H1 (cell line): ENCODE data around the gene ZFP36L2.

ENCODE experiments used
- EP300 ChIP-seq, 2 experiments: IDR thresholded peaks; 1 replicate in 1 of 2; 2 replicates in 1 of 2; pipeline ENCODE4 v1.6.1; 2011 to 2012; ENCODE audit warnings: low read depth in 2 of 2, low read length in 2 of 2, mild to moderate bottlenecking in 2 of 2, borderline replicate concordance in 1 of 2, inconsistent platforms in 1 of 2, moderate library complexity in 1 of 2
- EZH2 ChIP-seq: fragments of 200-600 bp; sonication (generic); IDR thresholded peaks from 2 replicates; pipeline ENCODE4 v1.7.1; 2012; ENCODE audit warnings: low read depth, mild to moderate bottlenecking, moderate library complexity, low read length, inconsistent platforms; ENCODE audit not compliant: severe bottlenecking
- JUND ChIP-seq: IDR thresholded peaks from 2 replicates; pipeline ENCODE4 v1.6.1; 2011; ENCODE audit warnings: mild to moderate bottlenecking, improper control_type of control experiment, low read length
- POLR2A ChIP-seq, 2 experiments: IDR thresholded peaks; 1 replicate in 1 of 2; 2 replicates in 1 of 2; pipeline ENCODE4 v1.6.1; 2011; ENCODE audit warnings: low read depth in 2 of 2, low read length in 2 of 2, mild to moderate bottlenecking in 2 of 2; ENCODE audit errors: control extremely low read depth in 1 of 2
- RAD21 ChIP-seq, 2 experiments: IDR thresholded peaks in 1 of 2; conservative IDR thresholded peaks in 1 of 2; 2 replicates each; pipeline ENCODE4 v1.6.1; 2011; ENCODE audit warnings: low read depth in 2 of 2, low read length in 2 of 2, improper control_type of control experiment in 1 of 2, inconsistent platforms in 1 of 2, mild to moderate bottlenecking in 1 of 2, moderate library complexity in 1 of 2
- RNF2 ChIP-seq: fragments of 200-900, 300-1000 bp; sonication (generic); IDR thresholded peaks from 2 replicates; pipeline ENCODE4 v1.7.1; 2016; ENCODE audit warnings: borderline replicate concordance, low read depth, mild to moderate bottlenecking, antibody characterized with exemption, low read length; ENCODE audit not compliant: poor library complexity, severe bottlenecking; ENCODE audit errors: missing control alignments
- SAP30 ChIP-seq: fragments of 300-600 bp; sonication (generic); IDR thresholded peaks from 2 replicates; pipeline ENCODE4 v1.7.1; 2012; ENCODE audit warnings: low read length, moderate library complexity, mild to moderate bottlenecking, inconsistent platforms; ENCODE audit not compliant: insufficient read depth, insufficient replicate concordance
- TF ChIP-seq, protein P1 (sequence below), 3 experiments: IDR thresholded peaks; 1 replicate in 2 of 3; 2 replicates in 1 of 3; pipeline versions ENCODE4 v1.5.1 to v1.6.1; 2011; ENCODE audit warnings: low read length in 3 of 3, mild to moderate bottlenecking in 3 of 3, inconsistent platforms in 2 of 3, low read depth in 1 of 3, moderate library complexity in 1 of 3; ENCODE audit not compliant: insufficient read depth in 1 of 3; ENCODE audit errors: control extremely low read depth in 1 of 3
- TF ChIP-seq, protein P2 (sequence below): IDR thresholded peaks from 2 replicates; pipeline ENCODE4 v1.6.1; 2011; ENCODE audit warnings: low read length, improper control_type of control experiment

DNA sequence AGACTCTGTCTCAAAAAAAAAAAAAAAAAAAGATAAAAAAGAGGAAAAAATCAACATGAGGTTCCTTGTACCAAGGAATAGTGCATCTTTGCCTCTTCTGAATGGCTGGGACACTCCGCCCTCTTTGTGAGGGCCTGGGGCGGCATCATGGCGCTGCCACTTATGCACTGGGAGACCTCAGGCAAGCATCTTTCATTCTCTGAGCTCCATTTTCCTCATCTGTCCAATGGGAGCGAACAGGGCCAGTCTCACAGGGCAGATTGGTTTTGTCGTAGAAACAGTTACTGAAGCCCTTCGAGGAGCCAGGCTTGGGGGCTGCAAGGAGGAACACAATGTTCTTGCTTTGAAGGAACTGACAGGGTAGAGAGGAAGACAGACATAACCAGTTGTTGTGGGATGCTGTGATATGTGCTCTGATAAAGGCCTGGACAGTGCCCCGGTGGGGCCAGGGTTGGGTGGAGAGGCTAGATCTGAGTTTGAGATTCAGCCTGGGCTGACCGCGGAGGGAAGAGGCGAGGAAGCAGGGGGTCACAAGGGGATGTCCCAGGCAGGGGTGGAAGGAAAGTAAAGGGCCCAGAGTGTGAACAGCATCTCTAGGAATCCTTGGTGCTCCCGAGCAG is 14.1 kb downstream of the ZFP36L2 start:
- TF ChIP-seq SAP30 (no peak), EP300 (IDR thresholded peaks at IDR 0.05; ENCODE audit: borderline replicate concordance in 1 of 2, low read depth in 2 of 2, low read length in 2 of 2) (no peak), JUND (no peak), EZH2 (no peak), RNF2 (no peak), RAD21 (IDR thresholded peaks at IDR 0.05 in 1 of 2, conservative IDR thresholded peaks at IDR 0.05 in 1 of 2; ENCODE audit: low read depth in 2 of 2, low read length in 2 of 2) (no peak), POLR2A (IDR thresholded peaks at IDR 0.05; ENCODE audit: control extremely low read depth in 1 of 2, low read depth in 2 of 2, low read length in 2 of 2) (no peak)
- TF ChIP-seq, protein P1, sequence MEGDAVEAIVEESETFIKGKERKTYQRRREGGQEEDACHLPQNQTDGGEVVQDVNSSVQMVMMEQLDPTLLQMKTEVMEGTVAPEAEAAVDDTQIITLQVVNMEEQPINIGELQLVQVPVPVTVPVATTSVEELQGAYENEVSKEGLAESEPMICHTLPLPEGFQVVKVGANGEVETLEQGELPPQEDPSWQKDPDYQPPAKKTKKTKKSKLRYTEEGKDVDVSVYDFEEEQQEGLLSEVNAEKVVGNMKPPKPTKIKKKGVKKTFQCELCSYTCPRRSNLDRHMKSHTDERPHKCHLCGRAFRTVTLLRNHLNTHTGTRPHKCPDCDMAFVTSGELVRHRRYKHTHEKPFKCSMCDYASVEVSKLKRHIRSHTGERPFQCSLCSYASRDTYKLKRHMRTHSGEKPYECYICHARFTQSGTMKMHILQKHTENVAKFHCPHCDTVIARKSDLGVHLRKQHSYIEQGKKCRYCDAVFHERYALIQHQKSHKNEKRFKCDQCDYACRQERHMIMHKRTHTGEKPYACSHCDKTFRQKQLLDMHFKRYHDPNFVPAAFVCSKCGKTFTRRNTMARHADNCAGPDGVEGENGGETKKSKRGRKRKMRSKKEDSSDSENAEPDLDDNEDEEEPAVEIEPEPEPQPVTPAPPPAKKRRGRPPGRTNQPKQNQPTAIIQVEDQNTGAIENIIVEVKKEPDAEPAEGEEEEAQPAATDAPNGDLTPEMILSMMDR (IDR thresholded peaks at IDR 0.05; ENCODE audit: control extremely low read depth in 1 of 3, insufficient read depth in 1 of 3, low read depth in 1 of 3, low read length in 3 of 3): no peak
- TF ChIP-seq, protein P2, sequence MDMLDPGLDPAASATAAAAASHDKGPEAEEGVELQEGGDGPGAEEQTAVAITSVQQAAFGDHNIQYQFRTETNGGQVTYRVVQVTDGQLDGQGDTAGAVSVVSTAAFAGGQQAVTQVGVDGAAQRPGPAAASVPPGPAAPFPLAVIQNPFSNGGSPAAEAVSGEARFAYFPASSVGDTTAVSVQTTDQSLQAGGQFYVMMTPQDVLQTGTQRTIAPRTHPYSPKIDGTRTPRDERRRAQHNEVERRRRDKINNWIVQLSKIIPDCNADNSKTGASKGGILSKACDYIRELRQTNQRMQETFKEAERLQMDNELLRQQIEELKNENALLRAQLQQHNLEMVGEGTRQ: no peak
